HG03469 (cell line): ENCODE data around the gene IL6.

Source experiments
- ATAC-seq: cut with Tn5 transposase; IDR thresholded peaks from one replicate; pipeline ENCODE4 v1.9.1; 2021; ENCODE audit warnings: mild to moderate bottlenecking, moderate library complexity, moderate number of reproducible peaks; ENCODE audit not compliant: unreplicated experiment

The IL6 gene

GRCh38 chr7:22726345-22726906 is 574 bp upstream of the IL6 start:
- ATAC-seq = peak; percentile 75

GRCh38 chr7:22727714-22728035 is 675 bp downstream of the IL6 start:
- no peak for ATAC-seq

GRCh38 chr7:22728401-22729029 is 1.5 kb downstream of the IL6 start:
- no peak for ATAC-seq

- ATAC-seq = no peak
Measured at GRCh38 chr7:22729180-22729825, 2.3 kb downstream of the IL6 start.

GRCh38 chr7:22730066-22730710 is 3.2 kb downstream of the IL6 start:
- ATAC-seq = no peak

GRCh38 chr7:22730921-22731654 is 4.1 kb downstream of the IL6 start:
- no peak for ATAC-seq

- ATAC-seq = no peak
Measured at GRCh38 chr7:22731766-22732165, 4.8 kb downstream of the IL6 start.

- ATAC-seq = no peak
Measured at GRCh38 chr7:22732556-22733126, 5.6 kb downstream of the IL6 start.

GRCh38 chr7:22733761-22734160 is 6.8 kb downstream of the IL6 start:
- ATAC-seq = no peak

GRCh38 chr7:22743014-22743413 is 16.0 kb downstream of the IL6 start:
- no peak for ATAC-seq

GRCh38 chr7:22751341-22751740 is 24.3 kb downstream of the IL6 start:
- no peak for ATAC-seq

- ATAC-seq = no peak
Measured at GRCh38 chr7:22757338-22757994, 30.5 kb downstream of the IL6 start.

GRCh38 chr7:22758576-22758975 is 31.6 kb downstream of the IL6 start:
- ATAC-seq = no peak

GRCh38 chr7:22759721-22760120 is 32.7 kb downstream of the IL6 start:
- no peak for ATAC-seq

GRCh38 chr7:22762866-22763265 is 35.9 kb downstream of the IL6 start:
- ATAC-seq = no peak

- peak; percentile 83 for ATAC-seq
Measured at GRCh38 chr7:22765609-22766008, 38.6 kb downstream of the IL6 start.

- no peak for ATAC-seq
Measured at GRCh38 chr7:22771194-22771871, 44.3 kb downstream of the IL6 start.

GRCh38 chr7:22771872-22772228 is 44.9 kb downstream of the IL6 start:
- no peak for ATAC-seq

- no peak for ATAC-seq
Measured at GRCh38 chr7:22772885-22773284, 45.9 kb downstream of the IL6 start.

GRCh38 chr7:22776964-22777363 is 50.0 kb downstream of the IL6 start:
- no peak for ATAC-seq
